A673 (cell line): ENCODE data around the gene FCN3. TPM values are rescaled to one million over a fixed set of nuclear protein-coding genes. Genes with fewer than 3 reads are reported as not detected.

Source experiments
- BruUV-seq: library from RNA; stranded (reverse); fragments of 400-500 nt; replicated peaks from 2 replicates; lab custom pipeline; 2021; lab: Mats Ljungman, UMichigan
- CTCF ChIA-PET: fragments of 300-600 bp; sonication (Branson Sonifier 250); formaldehyde crosslinking; loops from one replicate; lab custom pipeline; 2022; ENCODE audit warnings: antibody characterized with exemption; lab: Charles Lee
- POLR2A ChIA-PET: fragments of 300-600 bp; sonication (Branson Sonifier 250); formaldehyde crosslinking; loops from one replicate; lab custom pipeline; 2022; ENCODE audit warnings: antibody characterized with exemption; ENCODE audit not compliant: low non-redundant PET; lab: Charles Lee
- DNase-seq: peaks from one replicate; pipeline ENCODE4 v3.0.0-alpha.2; 2015; ENCODE audit warnings: low spot score
- H3K27ac ChIP-seq: fragments of 200-600 bp; sonication (generic); 2 replicates; pipeline ENCODE4 v1.5.1; 2016; ENCODE audit warnings: mixed run types, low read depth, mild to moderate bottlenecking, mixed read lengths, antibody characterized with exemption, low read length; ENCODE audit not compliant: poor library complexity, severe bottlenecking
- H3K27me3 ChIP-seq: fragments of 200-600 bp; sonication (generic); replicated peaks from 2 replicates; pipeline ENCODE4 v1.6.1; 2017; ENCODE audit warnings: mixed run types, low read depth, mild to moderate bottlenecking, mixed read lengths, antibody characterized with exemption, low read length; ENCODE audit not compliant: insufficient read depth, poor library complexity
- H3K36me3 ChIP-seq: fragments of 200-600 bp; sonication (generic); 2 replicates; pipeline ENCODE4 v1.6.1; 2016; ENCODE audit warnings: mixed run types, mild to moderate bottlenecking, mixed read lengths, antibody characterized with exemption, low read length; ENCODE audit not compliant: insufficient read depth, poor library complexity, severe bottlenecking
- H3K4me1 ChIP-seq: fragments of 200-600 bp; sonication (generic); 2 replicates; pipeline ENCODE4 v1.6.1; 2017; ENCODE audit warnings: mixed run types, mild to moderate bottlenecking, mixed read lengths, antibody characterized with exemption, low read length; ENCODE audit not compliant: insufficient read depth, poor library complexity, severe bottlenecking
- H3K4me3 ChIP-seq: fragments of 200-600 bp; sonication (generic); 2 replicates; pipeline ENCODE4 v1.5.1; 2016; ENCODE audit warnings: low read depth, mixed run types, mild to moderate bottlenecking, mixed read lengths, low read length; ENCODE audit not compliant: poor library complexity, severe bottlenecking
- H3K9me3 ChIP-seq: fragments of 200-600 bp; sonication (generic); 2 replicates; pipeline ENCODE4 v1.6.1; 2016; ENCODE audit warnings: mixed run types, low read depth, mild to moderate bottlenecking, mixed read lengths, antibody characterized with exemption, low read length; ENCODE audit not compliant: poor library complexity, severe bottlenecking
- CTCF ChIP-seq: fragments of 300-800, 200-600 bp; sonication (generic); conservative IDR thresholded peaks from 2 replicates; pipeline ENCODE4 v1.5.1; 2017; ENCODE audit warnings: low read depth, mild to moderate bottlenecking, antibody characterized with exemption, low read length, moderate library complexity, mixed read lengths
- EZH2 ChIP-seq: fragments of 200-600 bp; sonication (generic); IDR thresholded peaks from 2 replicates; pipeline ENCODE4 v1.6.1; 2017; ENCODE audit warnings: borderline replicate concordance, low read depth, mild to moderate bottlenecking, mixed read lengths, antibody characterized with exemption, low read length; ENCODE audit not compliant: poor library complexity, severe bottlenecking
- intact Hi-C: fragments of 100-400 bp; cut with micrococcal nuclease; formaldehyde crosslinking; loops from one replicate; pipeline ENCODE4 v1.10.0; 2022; ENCODE audit not compliant: unreplicated experiment
- total RNA-seq: library from RNA; stranded (reverse); gene quantifications from 2 replicates; pipeline ENCODE4 v1.2.3, GENCODE V29; 2021

FCN3 gene
- total RNA-seq, 1 experiment from 2014 or later, result not detected

- H3K36me3 ChIP-seq, result no peaks in the 10 kb centered on the region
- TF ChIP-seq CTCF (no peak), EZH2 (no peak)
- DNase-seq, result no peak
- POLR2A ChIA-PET, result interaction anchor here (0.6 kb wide), 1 partner anchor 60 kb away, joined by 3 read pairs; no protein-coding TSS in a partner anchor
- intact Hi-C loops, result no loop called here
- no peaks in the 10 kb centered on the region for H3K27me3 ChIP-seq
- peaks cover 5% of the 10 kb centered on the region for H3K4me1 ChIP-seq
- CTCF ChIA-PET, result interaction anchor here (0.7 to 1.6 kb wide), 2 partner anchors 32 to 96 kb away, joined by 3 to 4 read pairs; no protein-coding TSS in a partner anchor
- H3K27ac ChIP-seq, result no peak overlapping the region
- H3K9me3 ChIP-seq, result no peaks in the 10 kb centered on the region
- no peak overlapping the region for H3K4me3 ChIP-seq
- BruUV-seq, result no TSS peak
Observed at GRCh38 chr1:27397110-27397509, 22.5 kb upstream of the FCN3 start.

DNA sequence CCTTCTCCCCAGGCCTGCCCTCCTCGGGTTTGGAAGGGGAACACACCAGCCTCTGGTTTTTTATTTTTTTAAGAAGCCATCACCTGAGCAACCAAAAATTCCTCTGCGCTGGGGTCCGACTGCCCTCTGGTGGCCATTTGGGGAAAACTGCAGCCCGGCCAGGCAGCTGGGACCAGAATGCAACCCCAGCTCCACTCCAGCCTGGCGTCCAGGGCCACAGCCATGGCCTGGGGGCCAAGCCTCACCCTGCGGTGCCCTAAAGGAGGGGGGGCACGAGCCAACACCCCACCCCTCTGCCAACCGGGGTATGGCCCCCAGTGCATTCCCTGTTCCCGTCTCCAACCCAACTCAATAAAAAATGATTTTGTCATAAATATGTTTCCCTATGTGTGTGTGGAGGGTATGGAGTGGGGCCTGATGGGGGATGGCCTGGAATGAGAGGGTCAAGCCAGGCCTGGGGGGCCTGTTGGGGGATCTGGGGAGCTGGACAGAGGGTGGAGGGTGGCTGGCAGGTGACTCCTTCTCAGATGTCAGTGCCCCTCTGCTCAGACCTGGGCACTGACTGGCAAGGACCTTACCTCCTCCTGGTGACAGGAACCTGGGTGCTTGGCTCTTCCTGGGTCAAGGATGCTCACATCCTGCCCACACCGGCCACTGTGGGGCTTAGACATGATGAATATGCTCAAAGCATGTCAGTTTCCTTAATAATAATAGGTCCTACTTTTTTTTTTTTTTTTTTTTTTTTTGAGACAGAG lies 21.0 kb upstream of the FCN3 start:
- DNase-seq, result peak; percentile 83
- intact Hi-C loops, result no loop called here
- BruUV-seq, result no TSS peak
- ChIA-PET CTCF (interaction anchor here (0.6 to 1.8 kb wide), 11 partner anchors 17 to 1346 kb away, joined by 3 to 21 read pairs (median 6); no protein-coding TSS in a partner anchor), POLR2A (no interaction called here)
- Histone ChIP-seq H3K4me3 (no peak overlapping the region), H3K27me3 (no peaks in the 10 kb centered on the region), H3K36me3 (no peaks in the 10 kb centered on the region), H3K4me1 (peaks cover 12% of the 10 kb centered on the region), H3K27ac (no peak overlapping the region), H3K9me3 (no peaks in the 10 kb centered on the region)
- TF ChIP-seq CTCF (peak; percentile 95), EZH2 (no peak)

DNA sequence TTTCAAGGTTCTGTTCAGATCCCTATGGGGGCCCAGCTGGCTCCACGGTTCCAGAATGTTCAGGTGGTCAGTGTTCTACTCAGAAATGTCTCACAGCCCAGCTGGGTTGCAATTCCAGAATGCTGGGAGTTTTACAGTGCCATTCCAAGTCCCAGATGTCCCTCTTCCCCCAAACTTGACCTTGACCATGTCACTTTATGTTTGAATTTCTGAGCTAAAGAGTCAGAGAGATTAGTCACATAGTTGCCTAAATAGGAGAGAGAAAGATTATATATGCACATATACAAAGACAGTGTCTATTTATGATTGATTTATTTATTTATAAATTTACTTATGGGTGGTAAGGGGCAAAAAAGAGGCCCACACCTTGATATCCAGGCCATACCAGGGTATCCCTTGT lies 20.3 kb upstream of the FCN3 start:
- H3K9me3 ChIP-seq, result no peaks in the 10 kb centered on the region
- CTCF ChIA-PET, result interaction anchor here (0.6 to 1.8 kb wide), 5 partner anchors 94 to 350 kb away, joined by 3 to 21 read pairs (median 4); no protein-coding TSS in a partner anchor
- H3K36me3 ChIP-seq, result no peaks in the 10 kb centered on the region
- POLR2A ChIA-PET, result no interaction called here
- TSS peak; percentile 78 for BruUV-seq
- TF ChIP-seq CTCF (no peak), EZH2 (no peak)
- H3K4me3 ChIP-seq, result no peak overlapping the region
- DNase-seq, result no peak
- no peak overlapping the region for H3K27ac ChIP-seq
- H3K27me3 ChIP-seq, result no peaks in the 10 kb centered on the region
- intact Hi-C loops, result loop anchor here (5.0 kb wide), 2 partner anchors 267 to 353 kb away; no protein-coding TSS in a partner anchor
- peaks cover 12% of the 10 kb centered on the region for H3K4me1 ChIP-seq
